Sigmoid colon (tissue), 7 donors: Measurements from ENCODE around the gene TMPRSS4. TPM values are rescaled to one million over a fixed set of nuclear protein-coding genes. Genes with fewer than 3 reads are reported as not detected.

Source experiments
- DNase-seq: peaks from one replicate; pipeline ENCODE4 v3.0.0-alpha.2; 2019
- H3K27ac ChIP-seq, 4 donors: fragments of 200-600 bp; sonication (generic); one replicate each; pipeline ENCODE4 v1.5.1; 2016 to 2019; ENCODE audit warnings: mild to moderate bottlenecking in 1 of 4
- H3K27me3 ChIP-seq, 3 donors: fragments of 200-600 bp; sonication (generic); one replicate each; pipeline ENCODE4 v1.5.1; 2019; ENCODE audit warnings: mild to moderate bottlenecking in 1 of 3
- H3K36me3 ChIP-seq, 4 donors: fragments of 200-600 bp; sonication (generic); one replicate each; pipeline ENCODE4 v1.5.1; 2016 to 2019
- H3K4me1 ChIP-seq, 4 donors: fragments of 200-600 bp; sonication (generic); one replicate each; pipeline ENCODE4 v1.5.1; 2017 to 2019
- H3K4me3 ChIP-seq, 4 donors: fragments of 200-600 bp; sonication (generic); one replicate each; pipeline ENCODE4 v1.5.1; 2017 to 2019; ENCODE audit warnings: mild to moderate bottlenecking in 2 of 4, moderate library complexity in 1 of 4
- H3K9me3 ChIP-seq, 4 donors: fragments of 200-600 bp in 3 of 4; sonication (generic) in 3 of 4; one replicate each; pipeline versions ENCODE4 v1.5.1 to v1.6.1; 2013 to 2019
- CTCF ChIP-seq, 4 experiments: fragments of 450-650 bp in 3 of 4; fragments of 200-600 bp in 1 of 4; IDR thresholded peaks; one replicate each; pipeline ENCODE4 v1.5.1; 2016 to 2019; ENCODE audit warnings: antibody characterized with exemption in 4 of 4, mild to moderate bottlenecking in 3 of 4, moderate library complexity in 2 of 4
- EP300 ChIP-seq, 4 donors: sonication (generic); formaldehyde crosslinking; IDR thresholded peaks; one replicate each; pipeline ENCODE4 v1.6.1; 2017; ENCODE audit warnings: antibody characterized with exemption in 4 of 4
- POLR2A ChIP-seq, 2 donors: fragments of 450-650 bp; IDR thresholded peaks; one replicate each; pipeline ENCODE4 v1.6.1; 2016; ENCODE audit warnings: antibody characterized with exemption in 2 of 2, mild to moderate bottlenecking in 2 of 2, moderate library complexity in 2 of 2
- POLR2AphosphoS5 ChIP-seq, 4 donors: sonication (generic); formaldehyde crosslinking; IDR thresholded peaks; one replicate each; pipeline ENCODE4 v1.6.1; 2017; ENCODE audit warnings: antibody characterized with exemption in 4 of 4
- WGBS, 2 donors: extraction: QIAGEN DNeasy Blood & Tissue Kit; methylation state at CpG; one replicate each; pipeline ENCODE4 v1.1.7; 2013; 5-methylcytosine and 5-hydroxymethylcytosine counted together
- intact Hi-C: fragments of 100-400 bp; cut with DNase I; formaldehyde crosslinking; loops from one replicate; pipeline ENCODE4 v1.15.1; 2023
- polyA plus RNA-seq, 3 donors: library from polyadenylated mRNA; stranded (reverse); fragments of 200-250 nt; gene quantifications; one replicate each; pipeline ENCODE4 v1.2.3, GENCODE V29; 2013
- total RNA-seq, 4 donors: library from RNA; depleted of rRNA; stranded (reverse); fragments of >200 nt; gene quantifications; one replicate each; pipeline ENCODE4 v1.1.0, GENCODE V29; 2016
- donor health status: healthy with polysubstance abuse.
- donor health status: Bipolar disorder and iron deficiency.
- donor health status: healthy.

The TMPRSS4 gene
- total and polyA plus RNA-seq, 7 donors: 1.4 to 134 (median 84.6) TPM; not detected in 3

- Histone ChIP-seq H3K9me3 (no peaks in the 10 kb centered on the region), H3K4me3 (peak overlapping the region; percentile 44 to 66 (median 60)), H3K36me3 (no peaks in the 10 kb centered on the region), H3K4me1 (peaks cover 0 to 9% (median 7%) of the 10 kb centered on the region in 4 donors), H3K27ac (peak overlapping the region in 3 of 4 donors; percentile 39 to 58 (median 51)), H3K27me3 (peaks cover 0 to 43% (median 6%) of the 10 kb centered on the region in 3 donors)
- intact Hi-C loops: loop anchor here (1.0 to 5.0 kb wide), 3 partner anchors 26 to 343 kb away; no protein-coding TSS in a partner anchor
- 1 to 2% methylated on average over 78 of the region's 78 CpGs for WGBS, 2 donors
- TF ChIP-seq POLR2A (IDR thresholded peaks at IDR 0.05): no peak
- TF ChIP-seq EP300 (IDR thresholded peaks at IDR 0.05): no peak
- peak; percentile 90 to 97 (median 94) for TF ChIP-seq CTCF (IDR thresholded peaks at IDR 0.05)
- peak in 1 of 4 donors; percentile 15 for TF ChIP-seq POLR2AphosphoS5 (IDR thresholded peaks at IDR 0.05)
- peak; percentile 89 for DNase-seq
Observed at GRCh38 chr11:118145285-118146227, 68.7 kb downstream of the TMPRSS4 start.

GRCh38 chr11:118146554-118146953, 69.7 kb downstream of the TMPRSS4 start:
- Histone ChIP-seq H3K27ac (peak overlapping the region in 1 of 4 donors; percentile 39), H3K9me3 (no peaks in the 10 kb centered on the region), H3K4me3 (no peak overlapping the region), H3K36me3 (no peaks in the 10 kb centered on the region), H3K27me3 (peaks cover 0 to 41% (median 6%) of the 10 kb centered on the region in 3 donors), H3K4me1 (peaks cover 0 to 14% (median 11%) of the 10 kb centered on the region in 4 donors)
- DNase-seq: no peak
- 92 to 93% methylated on average over 6 of the region's 6 CpGs for WGBS, 2 donors
- intact Hi-C loops: loop anchor here (5.0 kb wide), 1 partner anchor 206 kb away; no protein-coding TSS in a partner anchor
- no peak for TF ChIP-seq EP300 (IDR thresholded peaks at IDR 0.05)

- Histone ChIP-seq H3K4me3 (no peak overlapping the region), H3K9me3 (no peaks in the 10 kb centered on the region), H3K27ac (no peak overlapping the region), H3K36me3 (no peaks in the 10 kb centered on the region), H3K4me1 (peaks cover 0 to 24% (median 20%) of the 10 kb centered on the region in 4 donors), H3K27me3 (peaks cover 0 to 40% (median 8%) of the 10 kb centered on the region in 3 donors)
- no peak for DNase-seq
- TF ChIP-seq CTCF (IDR thresholded peaks at IDR 0.05) (no peak), POLR2AphosphoS5 (IDR thresholded peaks at IDR 0.05) (no peak), POLR2A (IDR thresholded peaks at IDR 0.05) (no peak), EP300 (IDR thresholded peaks at IDR 0.05) (no peak)
- intact Hi-C loops: loop anchor here (5.0 kb wide), 1 partner anchor 205 kb away; no protein-coding TSS in a partner anchor
- WGBS, 2 donors: 77 to 78% methylated on average over 3 of the region's 3 CpGs
Observed at GRCh38 chr11:118147502-118147901, 70.6 kb downstream of the TMPRSS4 start.

GRCh38 chr11:118148240-118148639, 71.4 kb downstream of the TMPRSS4 start:
- intact Hi-C loops: loop anchor here (5.0 kb wide), 1 partner anchor 204 kb away; no protein-coding TSS in a partner anchor
- H3K9me3 ChIP-seq: no peaks in the 10 kb centered on the region
- DNase-seq: no peak

GRCh38 chr11:118148856-118149255, 72.0 kb downstream of the TMPRSS4 start:
- no peaks in the 10 kb centered on the region for H3K9me3 ChIP-seq
- no peak overlapping the region for H3K27ac ChIP-seq
- H3K4me1 ChIP-seq: peaks cover 0 to 35% (median 29%) of the 10 kb centered on the region in 4 donors
- 84 to 87% methylated on average over 2 of the region's 2 CpGs for WGBS, 2 donors
- H3K27me3 ChIP-seq: peaks cover 7 to 41% (median 16%) of the 10 kb centered on the region in 3 donors
- no peak overlapping the region for H3K4me3 ChIP-seq
- no peak for TF ChIP-seq POLR2A (IDR thresholded peaks at IDR 0.05)
- no peak for TF ChIP-seq CTCF (IDR thresholded peaks at IDR 0.05)
- TF ChIP-seq POLR2AphosphoS5 (IDR thresholded peaks at IDR 0.05): no peak
- no peak for TF ChIP-seq EP300 (IDR thresholded peaks at IDR 0.05)
- no peak for DNase-seq
- H3K36me3 ChIP-seq: no peaks in the 10 kb centered on the region
- intact Hi-C loops: loop anchor here (5.0 kb wide), 1 partner anchor 203 kb away; no protein-coding TSS in a partner anchor

More at GRCh38 chr11:118148240-118148639, 71.4 kb downstream of the TMPRSS4 start:
- 89 to 90% methylated on average over 8 of the region's 8 CpGs for WGBS, 2 donors
- TF ChIP-seq EP300 (IDR thresholded peaks at IDR 0.05) (no peak), POLR2AphosphoS5 (IDR thresholded peaks at IDR 0.05) (no peak)
- Histone ChIP-seq H3K4me3 (no peak overlapping the region), H3K27me3 (peaks cover 3 to 40% (median 13%) of the 10 kb centered on the region in 3 donors), H3K36me3 (no peaks in the 10 kb centered on the region), H3K4me1 (peaks cover 0 to 31% (median 26%) of the 10 kb centered on the region in 4 donors), H3K27ac (no peak overlapping the region)
